ENCODE measurements around the gene KCNS1. TPM values are rescaled to one million over a fixed set of nuclear protein-coding genes. Genes with fewer than 3 reads are reported as not detected.

Gene KCNS1
- total RNA-seq, 2 donors from 2014 or later, result 0.70 TPM; not detected in 1

DNA sequence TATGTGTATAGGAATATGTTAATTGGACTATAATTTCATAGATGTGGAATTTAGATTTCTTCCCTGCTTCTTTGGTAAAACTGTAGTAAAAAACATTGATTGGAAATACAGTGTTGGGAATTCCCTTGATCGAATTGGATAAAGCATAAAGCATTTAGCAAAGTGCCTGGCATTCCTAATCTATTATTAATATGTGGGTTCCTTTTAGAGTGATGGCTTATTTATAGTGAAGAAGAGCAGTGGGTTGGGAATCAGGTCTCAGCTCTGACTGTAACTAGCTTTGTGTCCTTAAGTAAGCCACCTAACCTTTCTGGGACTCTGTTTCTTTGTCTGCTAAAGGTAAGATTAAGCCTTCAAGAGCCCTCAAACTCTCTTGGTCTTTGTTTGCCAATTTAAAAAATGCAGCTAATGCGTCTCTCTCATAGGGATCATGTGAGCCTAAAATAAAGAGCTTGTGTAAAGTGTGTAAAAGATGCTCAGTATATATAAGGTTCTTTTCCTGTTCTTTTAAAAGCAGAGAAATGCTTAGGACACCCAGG lies 53.3 kb downstream of the KCNS1 start:
- Mint-ChIP-seq H3K9me3 (no peaks in the 10 kb centered on the region), H3K36me3 (peaks cover 3 to 21% of the 10 kb centered on the region in 2 donors), H3K27ac (peak overlapping the region in 1 of 2 donors; percentile 53)
- ATAC-seq (no peak), DNase-seq (ENCODE audit: low spot score in 2 of 2) (no peak)

DNA sequence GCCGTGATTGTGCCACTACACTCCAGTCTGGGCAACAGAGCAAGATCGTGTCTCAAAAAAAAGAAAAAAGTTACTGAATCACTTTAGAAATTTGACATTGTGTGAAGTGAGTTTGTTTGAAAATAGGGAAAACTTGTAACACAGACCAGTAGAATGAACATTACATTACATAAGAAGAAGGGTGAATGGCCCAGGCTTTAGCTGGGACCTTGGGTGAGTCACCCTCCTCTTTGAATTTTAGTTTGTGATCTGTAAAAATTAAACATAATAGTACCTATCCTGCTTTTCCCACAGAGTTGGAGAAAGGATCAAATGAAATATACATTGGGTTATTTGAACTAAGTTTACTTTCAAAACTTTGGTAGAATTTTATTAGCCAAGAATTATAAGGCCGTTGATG lies 56.3 kb downstream of the KCNS1 start:
- no peak for DNase-seq (ENCODE audit: low spot score in 2 of 2)
- no peak for ATAC-seq
- H3K9me3 Mint-ChIP-seq, result no peaks in the 10 kb centered on the region
- H3K36me3 Mint-ChIP-seq, result peaks cover 0 to 40% of the 10 kb centered on the region in 2 donors
- no peak overlapping the region for H3K27ac Mint-ChIP-seq

GRCh38 chr20:45044084-45044573 lies 56.8 kb downstream of the KCNS1 start:
- ATAC-seq, result peak; percentile 55 to 75
- H3K27ac Mint-ChIP-seq, result peak overlapping the region; percentile 84 to 89
- no peaks in the 10 kb centered on the region for H3K9me3 Mint-ChIP-seq
- DNase-seq (ENCODE audit: low spot score in 2 of 2), result peak in 1 of 2 donors; percentile 46
- H3K36me3 Mint-ChIP-seq, result peaks cover 0 to 40% of the 10 kb centered on the region in 2 donors

DNA sequence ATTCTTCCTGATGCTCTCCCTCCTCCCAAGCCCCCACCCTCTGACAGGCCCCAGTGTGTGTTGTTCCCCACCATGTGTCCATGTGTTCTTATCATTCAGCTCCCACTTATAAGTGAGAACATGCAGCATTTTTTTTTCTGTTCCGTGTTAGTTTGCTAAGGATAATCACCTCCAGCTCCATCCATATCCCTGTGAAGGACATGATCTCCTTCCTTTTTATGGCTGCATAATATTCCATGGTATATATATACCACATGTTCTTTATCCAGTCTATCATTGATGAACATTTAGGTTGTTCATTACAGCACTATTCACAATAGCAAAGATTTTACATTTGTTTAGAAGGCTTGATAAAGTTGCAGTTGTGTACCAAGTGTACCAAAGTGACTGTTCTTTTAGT lies 57.9 kb downstream of the KCNS1 start:
- ATAC-seq (no peak), DNase-seq (ENCODE audit: low spot score in 2 of 2) (no peak)
- Mint-ChIP-seq H3K9me3 (no peaks in the 10 kb centered on the region), H3K36me3 (peaks cover 0 to 40% of the 10 kb centered on the region in 2 donors), H3K27ac (peak overlapping the region; percentile 77 to 84)

Other genes starting within 250 kb of the KCNS1 start
- 100 to 1,000 TPM; 185 to 222 TPM for gene YWHAB, start 215.4 kb downstream of the KCNS1 start, total RNA-seq
- 10 to 100 TPM; 63.6 to 96.7 TPM for gene PABPC1L, start 191.1 kb downstream of the KCNS1 start, total RNA-seq
- 10 to 100 TPM; 39.4 to 50.8 TPM for gene TOMM34, start 140.7 kb downstream of the KCNS1 start, total RNA-seq
- gene STK4, start 134.6 kb downstream of the KCNS1 start, total RNA-seq, result 100 to 1,000 TPM; 149 to 205 TPM
- gene WFDC5, start 14.0 kb upstream of the KCNS1 start, total RNA-seq, result not detected
- not detected for gene WFDC12, start 23.3 kb upstream of the KCNS1 start, total RNA-seq
- not detected for gene PI3, start 73.8 kb upstream of the KCNS1 start, total RNA-seq
- not detected for gene SEMG1, start 105.9 kb upstream of the KCNS1 start, total RNA-seq
- not detected for gene SEMG2, start 120.2 kb upstream of the KCNS1 start, total RNA-seq
- gene SLPI, start 153.4 kb upstream of the KCNS1 start, total RNA-seq, result not detected
- gene RBPJL, start 205.7 kb upstream of the KCNS1 start, total RNA-seq, result not detected
- gene MATN4, start 207.2 kb upstream of the KCNS1 start, total RNA-seq, result 1 to 10 TPM in 1 of 2 donors, under 1 TPM in 1; 0.11 to 1.4 TPM
- 10 to 100 TPM; 23.5 to 33.0 TPM for gene SDC4, start 247.3 kb upstream of the KCNS1 start, total RNA-seq